Measurements from ENCODE around the gene MYO7B. TPM values are rescaled to one million over a fixed set of nuclear protein-coding genes. Genes with fewer than 3 reads are reported as not detected.

MYO7B gene
- polyA plus RNA-seq, 2 of the 4 experiments (the other 2 are of a cell fraction) = 0.04 to 0.09 TPM

GRCh38 chr2:127674241-127675209, 139.0 kb downstream of the MYO7B start:
- CTCF ChIA-PET = interaction anchor here (0.5 to 2.7 kb wide), 14 partner anchors 21 to 607 kb away, joined by 3 to 10 read pairs (median 4); no protein-coding TSS in a partner anchor
- Histone ChIP-seq H3K27ac (peak overlapping the region; percentile 67 to 90), H3K9me3 (no peaks in the 10 kb centered on the region), H3K4me1 (peaks cover 15% of the 10 kb centered on the region), H3K4me2 (peak overlapping the region; percentile 94), H3K4me3 (peak overlapping the region; percentile 77)
- FAIRE-seq (no peak), DNase-seq (ENCODE audit: low read depth in 1 of 2, low spot score in 1 of 2) (peak in 1 of 2 experiments; percentile 41), ATAC-seq (peak; percentile 60 to 66)
- POLR2A ChIA-PET = interaction anchor here (0.8 to 1.1 kb wide), 2 partner anchors 26 to 148 kb away, joined by 3 read pairs; partner anchors contain the start of gene IWS1
- no peak for TF ChIP-seq FOXS1 (CRISPR knock-in tag; IDR thresholded peaks at IDR 0.05)
- TF ChIP-seq RAD21 (conservative IDR thresholded peaks at IDR 0.05 in 1 of 2, IDR thresholded peaks at IDR 0.05 in 1 of 2) = no peak
- no peak for TF ChIP-seq SREBF2 (IDR thresholded peaks at IDR 0.05)
- no peak for TF ChIP-seq TP53 (CRISPR knock-in tag; IDR thresholded peaks at IDR 0.05)
- TF ChIP-seq BCL3 (IDR thresholded peaks at IDR 0.05) = no peak
- 52% methylated on average over 18 of the region's 72 CpGs for WGBS (ENCODE audit: missing lambda C conversion rate)

GRCh38 chr2:127675331-127676261, 140.1 kb downstream of the MYO7B start, which contains the start of gene LIMS2:
TSS of gene LIMS2 (minus strand) at chr2:127675530. CDS start at chr2:127675024, 506 bp downstream.
- FAIRE-seq (no peak), DNase-seq (ENCODE audit: low read depth in 1 of 2, low spot score in 1 of 2) (peak; percentile 48 to 49), ATAC-seq (peak; percentile 72 to 83)
- Histone ChIP-seq H3K9me3 (no peaks in the 10 kb centered on the region), H3K27ac (peak within 1 kb of the TSS; percentile 67 to 90), H3K4me1 (peaks cover 15% of the 10 kb centered on the region), H3K4me2 (peak within 1 kb of the TSS; percentile 94), H3K4me3 (peak within 1 kb of the TSS; percentile 77)
- ChIA-PET CTCF (interaction anchor here (0.5 to 2.7 kb wide), 13 partner anchors 17 to 608 kb away, joined by 3 to 10 read pairs (median 4); no protein-coding TSS in a partner anchor), POLR2A (interaction anchor here (0.5 to 1.1 kb wide), 4 partner anchors 25 to 381 kb away, joined by 3 read pairs; no protein-coding TSS in a partner anchor)
- 11% methylated on average over 23 of the region's 56 CpGs for WGBS (ENCODE audit: missing lambda C conversion rate)
- peak; percentile 81; the same call in 1 of the 2 replicates for TF ChIP-seq RNF2 (IDR thresholded peaks at IDR 0.05; ENCODE audit: borderline replicate concordance, low read depth)
- no peak for TF ChIP-seq FOSB (CRISPR knock-in tag; IDR thresholded peaks at IDR 0.05)
- TF ChIP-seq PBX3 (IDR thresholded peaks at IDR 0.05) = no peak
- TF ChIP-seq HEYL (CRISPR knock-in tag; IDR thresholded peaks at IDR 0.05) = no peak
- TF ChIP-seq E2F6 (IDR thresholded peaks at IDR 0.05; ENCODE audit: borderline replicate concordance, low read depth) = no peak
- TF ChIP-seq NPAS2 (CRISPR knock-in tag; IDR thresholded peaks at IDR 0.05; ENCODE audit: borderline replicate concordance) = no peak
- TF ChIP-seq CTCF (IDR thresholded peaks at IDR 0.05) = peak; percentile 29; the same call in 2 of the 3 replicates
- TF ChIP-seq KDM5A (IDR thresholded peaks at IDR 0.05) = no peak
- peak; percentile 37; the same call in 1 of the 3 replicates for TF ChIP-seq SMC3 (IDR thresholded peaks at IDR 0.05)
- TF ChIP-seq MAFK (IDR thresholded peaks at IDR 0.05; ENCODE audit: partially characterized antibody) = no peak
- TF ChIP-seq CBX8 (IDR thresholded peaks at IDR 0.05) = 0 out of 2 replicates have a peak, but pooled peaks have one; percentile 43
- TF ChIP-seq RFX5 (IDR thresholded peaks at IDR 0.05) = no peak
- TF ChIP-seq RAD21 (conservative IDR thresholded peaks at IDR 0.05 in 1 of 2, IDR thresholded peaks at IDR 0.05 in 1 of 2) = peak; percentile 28 to 57; a peak in 2 of 5 replicates

Data from A549 (cell line).